CD1c-positive myeloid dendritic cell (primary cell): ENCODE measurements around the gene FBXO24.
A peak's percentile ranks its signal among the peaks of the same experiment; 100 is the strongest.
"Not testable (repeated sequence)": the region's sequence is repeated elsewhere in the genome, so short reads cannot be mapped to it uniquely, and the experiment has no call there.

Source experiments
- DNase-seq: peaks from one replicate; pipeline ENCODE4 v3.0.0-alpha.2; 2016; ENCODE audit errors: extremely low spot score

FBXO24 gene

DNA sequence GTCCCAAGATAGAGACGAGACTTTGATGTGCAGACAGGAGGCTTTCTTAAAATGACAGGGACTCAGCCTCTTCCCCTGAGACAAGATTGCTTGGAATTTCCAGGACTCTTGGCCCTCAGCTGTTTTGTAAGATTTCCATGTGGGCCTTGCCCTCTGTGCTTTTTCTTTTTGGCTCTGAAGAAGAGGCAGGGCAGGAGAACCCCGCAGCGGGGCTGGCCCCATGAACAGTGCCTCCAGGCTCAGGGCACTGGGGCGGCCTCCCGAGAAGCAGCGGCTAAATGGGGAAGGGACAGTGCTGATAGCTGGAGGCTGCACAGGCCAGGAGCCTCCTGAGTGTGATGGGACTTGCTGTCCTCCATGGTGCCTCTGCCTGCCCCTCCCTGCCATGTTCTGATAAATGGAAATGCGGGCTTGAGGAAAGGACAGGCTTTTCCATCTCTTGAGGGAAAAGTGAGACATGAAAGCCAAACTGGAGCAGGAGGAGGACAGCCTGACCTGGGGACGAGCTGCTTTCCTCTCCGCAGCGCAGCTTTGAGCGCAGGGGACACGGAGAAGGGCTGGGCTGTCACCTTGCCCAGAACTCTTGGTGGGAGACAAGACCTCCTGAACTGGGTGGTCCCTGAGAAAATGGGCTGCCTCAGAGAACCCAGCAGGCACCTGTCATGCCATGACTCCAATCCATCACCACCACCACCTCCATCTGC is 24.5 kb upstream of the FBXO24 start:
- DNase-seq = no peak

DNA sequence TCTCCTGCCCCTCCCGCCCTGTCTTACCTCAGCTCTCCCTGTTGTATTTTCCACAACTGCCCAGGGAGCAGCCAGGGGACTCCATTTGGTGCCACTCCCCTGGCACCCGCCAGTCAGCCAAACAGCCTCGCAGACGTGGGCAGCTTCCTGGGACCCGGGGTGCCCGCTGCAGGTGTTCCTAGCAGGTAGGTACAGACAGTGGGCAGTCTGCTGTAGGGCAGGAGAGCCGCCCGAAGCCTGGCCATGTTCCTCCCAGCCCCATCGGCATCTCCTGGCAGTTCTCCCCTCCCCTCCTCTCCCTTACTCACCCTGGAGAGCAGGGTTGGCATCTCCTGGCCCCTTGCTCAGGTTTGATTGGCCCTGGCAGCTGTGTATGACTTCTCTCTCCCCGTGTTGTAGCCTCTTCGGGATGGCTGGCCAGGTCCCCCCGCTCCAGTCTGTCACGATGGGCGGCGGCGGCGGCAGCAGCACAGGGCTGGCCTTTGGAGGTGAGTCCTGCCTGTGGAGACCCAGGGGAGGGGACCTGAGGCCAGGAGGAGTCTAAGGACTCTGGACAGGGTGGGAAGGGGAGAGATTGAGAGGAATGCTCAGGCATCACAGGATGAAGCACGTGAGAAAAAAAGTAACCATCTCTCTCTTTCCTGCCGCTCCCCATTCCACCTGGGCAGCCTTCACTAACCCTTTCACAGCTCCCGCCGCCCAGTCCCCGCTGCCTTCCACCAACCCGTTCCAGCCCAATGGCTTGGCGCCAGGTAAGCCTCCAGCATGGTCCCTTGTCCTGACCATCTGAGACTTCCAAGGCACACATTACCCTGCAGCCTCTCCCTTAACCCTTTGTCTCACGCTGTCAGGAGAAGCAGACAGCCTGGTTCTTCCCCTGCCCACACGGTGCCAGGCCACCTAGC is 23.7 kb upstream of the FBXO24 start:
- no peak for DNase-seq

DNA sequence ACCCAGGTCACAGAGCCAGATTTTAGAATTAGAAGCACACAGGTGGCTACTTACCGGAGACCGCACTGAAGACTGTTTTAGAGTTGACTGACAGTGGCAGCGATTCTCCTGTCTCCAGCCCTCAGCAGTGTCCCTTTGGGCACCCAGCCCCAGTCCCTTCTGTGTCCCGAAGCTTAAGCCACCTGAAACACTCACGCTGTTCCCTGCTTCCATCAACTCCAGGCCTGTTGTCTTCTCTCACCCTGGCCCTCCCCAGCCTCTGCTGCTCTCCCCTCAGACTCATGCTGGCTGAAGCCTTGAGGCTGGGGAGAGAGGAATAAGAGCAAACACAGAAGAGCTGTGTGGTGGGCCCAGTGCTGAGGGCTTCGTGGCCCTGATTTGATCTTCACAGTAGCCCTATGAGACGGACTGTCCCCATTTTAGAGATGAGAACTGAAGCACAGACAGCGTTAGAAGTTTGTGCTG is 23.0 kb upstream of the FBXO24 start:
- DNase-seq = no peak

- DNase-seq = peak; percentile 73
Observed at GRCh38 chr7:100563809-100564400, 22.2 kb upstream of the FBXO24 start.

DNA sequence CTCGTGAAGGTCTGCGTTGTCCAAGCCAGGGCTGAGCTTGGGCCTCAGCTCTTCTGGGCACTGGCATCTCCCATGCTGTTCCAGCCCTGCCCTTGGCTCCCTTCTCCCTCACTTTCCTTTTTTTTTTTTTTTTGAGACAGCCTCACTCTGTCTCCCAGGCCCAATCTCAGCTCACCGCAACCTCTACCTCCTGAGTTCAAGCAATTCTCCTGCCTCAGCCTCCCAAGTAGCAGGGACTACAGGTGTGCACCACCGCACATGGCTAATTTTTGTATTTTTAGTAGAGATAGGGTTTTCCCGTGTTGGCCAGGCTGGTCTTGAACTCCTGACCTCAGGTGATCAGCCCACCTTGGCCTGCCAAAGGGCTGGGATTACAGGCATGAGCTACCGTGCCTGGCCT is 21.7 kb upstream of the FBXO24 start:
- not testable (repeated sequence) for DNase-seq

DNA sequence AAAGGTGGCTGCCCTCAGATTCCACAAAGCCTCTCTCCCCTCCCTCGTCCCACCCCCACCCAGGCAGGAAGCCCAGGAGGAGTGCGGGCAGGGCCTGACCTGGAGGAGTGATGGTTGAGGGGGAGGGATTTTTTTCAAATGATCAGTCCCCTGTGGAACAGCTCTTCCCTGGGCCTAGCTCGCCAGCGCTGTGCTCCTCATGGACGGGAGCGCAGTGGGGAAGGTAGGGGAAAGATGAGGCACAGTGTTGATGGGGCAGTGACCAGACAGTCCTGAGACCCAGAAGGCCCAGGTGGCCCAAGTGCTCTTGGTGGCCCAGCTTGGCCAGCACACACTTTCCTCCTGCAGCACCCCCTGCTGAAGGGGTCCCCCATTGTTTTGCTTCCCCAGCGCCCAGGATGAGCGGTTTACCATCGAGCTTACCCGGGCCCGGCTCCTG is 21.0 kb upstream of the FBXO24 start:
- no peak for DNase-seq

GRCh38 chr7:100566018-100566531 is 20.1 kb upstream of the FBXO24 start:
- no peak for DNase-seq

DNA sequence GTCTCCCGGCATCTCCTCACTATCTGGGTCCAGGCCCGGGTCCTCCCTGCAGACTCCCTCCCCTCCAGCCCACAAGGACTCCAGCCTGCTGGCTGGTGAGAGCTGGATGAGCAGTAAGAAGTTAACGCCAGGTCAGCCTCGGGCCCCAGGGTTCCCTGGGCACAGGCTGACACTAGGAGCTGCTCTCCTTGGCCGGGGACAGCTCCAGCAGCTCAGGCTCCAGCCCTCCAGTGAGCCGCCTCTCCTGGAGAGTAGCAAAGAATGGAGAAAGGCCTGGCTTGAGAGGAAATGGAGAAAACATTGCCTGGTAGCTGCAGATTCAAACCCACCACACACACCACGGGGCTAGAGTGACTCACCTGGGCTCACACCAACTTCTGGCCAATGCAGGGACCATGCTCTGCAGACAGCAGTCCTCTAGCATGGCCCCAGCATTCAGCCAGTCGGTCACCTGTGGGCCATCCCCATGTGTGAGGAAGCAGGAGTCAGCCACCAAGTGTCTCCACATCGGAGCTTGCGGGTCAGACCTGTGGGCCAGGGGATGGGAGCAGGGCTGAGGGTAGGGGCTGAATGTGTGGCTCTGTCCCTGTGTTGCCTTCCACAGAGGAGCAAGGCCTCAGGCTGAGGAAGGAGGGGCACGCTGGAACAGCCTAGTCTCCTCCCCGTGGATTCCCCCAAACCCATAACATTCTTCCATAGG is 18.9 kb upstream of the FBXO24 start:
- DNase-seq = no peak

- DNase-seq = no peak
Observed at GRCh38 chr7:100567751-100568175, 18.4 kb upstream of the FBXO24 start.

- no peak for DNase-seq
Observed at GRCh38 chr7:100568176-100568895, 17.8 kb upstream of the FBXO24 start.

- peak; percentile 65 for DNase-seq
Observed at GRCh38 chr7:100568896-100569844, 17.0 kb upstream of the FBXO24 start.

- no peak for DNase-seq
Observed at GRCh38 chr7:100570954-100571828, 14.9 kb upstream of the FBXO24 start.

GRCh38 chr7:100571829-100572116 is 14.4 kb upstream of the FBXO24 start:
- no peak for DNase-seq

DNA sequence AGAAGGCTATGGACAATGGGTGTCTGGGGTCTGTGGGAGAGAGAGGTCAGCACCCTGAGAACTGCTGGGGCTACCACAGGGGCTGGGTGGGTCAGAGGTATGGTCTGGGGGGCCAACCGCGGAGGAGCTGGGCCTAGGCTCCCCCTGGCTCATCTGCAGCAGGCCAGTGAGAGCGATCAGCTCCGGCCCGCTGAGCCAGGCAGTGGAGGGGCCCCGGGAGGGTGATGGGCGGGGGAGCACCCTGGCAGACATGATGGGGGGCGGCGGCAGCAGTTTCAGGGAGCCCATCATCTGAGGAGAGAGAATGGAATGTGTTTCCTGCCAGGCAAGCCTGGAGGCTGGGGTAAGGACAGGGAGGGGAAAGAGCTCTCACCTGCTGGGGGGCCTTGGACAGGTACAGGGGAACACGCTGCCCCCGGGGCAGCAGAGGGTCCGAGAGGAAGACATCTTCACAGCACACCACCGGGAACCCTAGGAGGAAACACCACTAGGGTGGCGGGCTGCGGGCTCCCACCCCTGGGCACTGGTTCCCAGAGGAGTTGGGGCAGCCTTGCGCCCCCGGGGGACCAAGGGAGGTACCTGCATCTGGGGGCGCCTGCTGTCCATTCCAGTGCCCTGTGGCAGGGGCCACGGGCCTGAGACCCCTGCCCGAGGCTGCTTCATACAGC is 13.7 kb upstream of the FBXO24 start:
- no peak for DNase-seq

- DNase-seq = no peak
Observed at GRCh38 chr7:100572949-100573675, 13.0 kb upstream of the FBXO24 start.

DNA sequence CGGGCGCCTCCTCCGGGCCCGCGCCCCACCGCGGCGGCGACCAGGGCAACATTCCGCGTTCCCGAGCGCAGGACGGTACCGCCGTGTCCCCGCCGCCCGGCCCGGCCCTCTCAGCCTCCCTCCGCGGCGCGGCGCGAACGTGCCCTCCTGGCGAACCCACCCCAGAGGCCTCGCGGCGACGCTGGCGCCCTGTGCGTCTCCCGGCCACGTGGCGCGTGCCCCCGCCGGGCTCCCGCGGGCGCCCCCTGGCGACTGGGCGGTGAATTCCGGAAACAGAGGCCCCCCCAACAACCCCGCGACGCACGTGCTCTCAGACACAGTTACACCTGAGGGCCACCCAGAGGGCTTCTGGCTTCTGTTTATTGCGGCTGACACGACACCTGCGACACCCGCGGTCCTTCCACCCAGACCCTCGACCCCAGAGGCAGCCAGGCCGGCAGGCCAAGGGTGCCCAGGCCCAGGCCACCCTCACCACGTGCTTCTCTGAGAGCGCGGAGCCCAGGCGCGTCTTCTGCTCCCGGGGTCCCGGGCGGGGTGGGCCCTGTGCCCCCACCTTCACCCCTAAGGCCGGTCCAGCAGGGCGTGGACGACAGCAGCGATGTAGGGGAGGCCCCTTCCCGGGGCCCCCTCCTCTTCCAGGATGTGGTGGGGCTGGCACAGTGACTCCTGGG is 12.3 kb upstream of the FBXO24 start, which contains the start of gene SAP25:
Gene SAP25 (minus strand): TSS at position 210 of the 671 bp plus-strand sequence. CDS start 158 bp downstream, at position 52.
- no peak for DNase-seq
